Mammary epithelial cell (primary cell): ENCODE data around the gene EIF4G1.

ENCODE experiments used
- CTCF ChIP-seq, 2 donors: IDR thresholded peaks in 1 of 2; conservative IDR thresholded peaks in 1 of 2; 2 replicates each; pipeline ENCODE4 v1.5.1; 2011 to 2012; ENCODE audit warnings: inconsistent platforms in 2 of 2, low read length in 2 of 2, mild to moderate bottlenecking in 2 of 2, control low read depth in 1 of 2, low read depth in 1 of 2; ENCODE audit not compliant: insufficient read depth in 1 of 2; ENCODE audit errors: extremely low read depth in 1 of 2
- EZH2 ChIP-seq: IDR thresholded peaks from 2 replicates; pipeline ENCODE4 v1.6.1; 2012; ENCODE audit warnings: low read length, inconsistent platforms, borderline replicate concordance

GRCh38 chr3:184336547-184337398 lies 22.4 kb downstream of the EIF4G1 start:
- TF ChIP-seq CTCF (conservative IDR thresholded peaks at IDR 0.05 in 1 of 2, IDR thresholded peaks at IDR 0.05 in 1 of 2; ENCODE audit: extremely low read depth in 1 of 2, insufficient read depth in 1 of 2, low read depth in 1 of 2, low read length in 2 of 2) (no peak), EZH2 (no peak)
